HG03460 (cell line): ENCODE measurements around the gene KITLG.
"Not testable (repeated sequence)": the region's sequence is repeated elsewhere in the genome, so short reads cannot be mapped to it uniquely, and the experiment has no call there.

Experiments
- ATAC-seq: cut with Tn5 transposase; IDR thresholded peaks from one replicate; pipeline ENCODE4 v1.9.1; 2021; ENCODE audit not compliant: unreplicated experiment

The KITLG gene

DNA sequence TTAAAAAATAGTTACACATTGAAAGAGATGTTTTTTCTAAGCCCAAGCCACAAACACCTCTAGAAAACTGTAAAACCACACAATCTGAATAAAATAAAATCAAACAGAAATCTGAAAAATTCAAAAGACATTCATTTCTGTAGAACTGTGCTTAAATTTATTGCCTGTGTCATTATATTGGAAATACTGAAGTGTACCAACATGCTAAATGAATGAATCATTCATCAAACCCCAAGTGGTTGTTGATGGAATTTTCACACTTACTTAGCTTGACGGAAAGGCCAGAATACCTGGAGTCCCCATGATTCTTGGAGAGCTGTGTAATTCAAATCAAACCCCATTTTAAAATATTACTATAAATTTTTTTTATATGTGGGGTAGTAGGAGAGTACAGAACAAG is 2.7 kb downstream of the KITLG start:
- no peak for ATAC-seq

- no peak for ATAC-seq
Observed at GRCh38 chr12:88576866-88577265, 3.4 kb downstream of the KITLG start.

DNA sequence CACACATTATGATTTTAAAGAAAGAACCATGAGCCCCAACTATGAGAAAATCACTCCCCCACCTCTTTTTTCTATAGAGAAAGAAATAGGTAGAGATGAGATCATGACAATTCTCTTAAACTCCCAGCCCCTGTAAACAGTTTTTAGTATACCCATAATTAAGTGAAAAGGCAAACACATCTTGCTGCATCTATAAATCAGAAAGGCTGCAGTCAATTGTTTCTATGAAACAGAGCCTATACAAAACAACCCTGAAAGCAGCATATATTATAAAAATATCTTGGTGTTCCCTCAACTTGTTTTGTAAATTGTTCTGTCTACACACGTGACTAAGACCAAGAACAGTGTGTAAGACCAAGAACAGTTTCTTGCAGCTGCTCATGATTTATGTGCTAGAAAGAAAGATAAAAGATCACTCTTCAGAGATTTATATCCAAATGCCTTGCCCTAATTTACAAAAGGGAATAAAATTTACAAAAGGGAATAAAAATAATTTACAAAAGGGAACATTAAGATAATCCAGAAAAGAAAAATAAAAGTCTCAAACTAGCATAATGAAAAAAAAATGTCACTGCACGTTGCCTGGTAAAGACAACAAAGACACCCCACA is 4.8 kb downstream of the KITLG start:
- no peak for ATAC-seq

DNA sequence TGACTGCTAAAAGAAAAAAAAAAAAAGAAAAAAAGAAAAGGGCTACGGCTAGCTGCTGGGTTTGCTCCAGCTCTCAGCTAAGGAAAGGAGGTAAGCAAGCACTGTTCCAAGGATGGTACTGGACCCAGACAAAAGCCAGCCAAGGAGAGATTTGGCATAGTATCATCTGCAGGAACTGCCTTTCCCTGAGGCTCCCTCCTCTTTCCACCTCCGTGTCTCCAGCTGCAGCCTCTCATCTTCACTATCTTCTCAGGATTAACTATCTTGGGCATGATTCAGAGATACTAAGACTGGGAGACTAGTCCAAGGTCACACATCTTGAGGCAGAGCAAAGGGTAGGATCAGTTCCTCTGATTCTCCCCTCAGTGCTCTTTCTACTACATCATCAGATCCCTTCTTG is 6.0 kb downstream of the KITLG start:
- no peak for ATAC-seq

DNA sequence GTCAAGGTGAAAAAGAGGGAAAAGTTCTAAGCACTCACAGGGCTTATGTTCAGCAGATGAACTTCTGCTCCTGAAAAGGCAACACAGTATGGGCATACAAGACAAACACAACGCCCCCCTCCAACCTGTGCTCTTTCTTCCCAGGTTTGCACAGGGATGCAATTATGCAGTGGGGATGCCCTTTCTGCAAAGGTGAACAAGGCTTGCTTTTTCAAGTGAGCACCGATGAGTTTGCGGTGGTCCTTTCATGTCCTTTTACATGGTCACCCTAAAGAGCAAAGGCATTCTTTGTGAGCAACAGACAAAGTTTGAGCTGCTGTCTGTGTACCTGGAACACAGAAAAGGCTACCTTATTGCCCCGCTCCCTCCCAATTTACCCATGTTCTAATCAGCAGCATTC is 6.7 kb downstream of the KITLG start:
- no peak for ATAC-seq

GRCh38 chr12:88572781-88573549 is 7.3 kb downstream of the KITLG start:
- ATAC-seq: no peak

GRCh38 chr12:88571543-88571942 is 8.7 kb downstream of the KITLG start:
- ATAC-seq: no peak

DNA sequence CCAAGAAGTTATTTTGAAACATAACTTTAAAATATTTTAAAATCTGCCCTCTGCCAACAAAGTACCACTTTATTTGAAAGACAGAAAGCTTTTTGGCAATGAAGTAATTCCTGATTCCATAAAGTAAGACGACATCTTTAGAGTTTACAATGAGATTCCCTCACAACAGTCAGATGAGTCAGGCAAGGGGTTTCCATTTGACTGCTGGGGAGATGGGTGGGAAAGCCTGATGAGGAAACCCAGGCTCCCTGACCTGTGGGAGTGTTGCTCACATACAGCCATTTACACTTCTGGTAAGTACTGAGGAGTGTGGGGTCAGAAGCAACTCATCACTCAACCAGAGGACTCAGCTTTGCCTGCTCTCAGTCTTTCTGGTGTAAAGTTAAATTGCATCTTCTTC is 10.2 kb downstream of the KITLG start:
- ATAC-seq: no peak

DNA sequence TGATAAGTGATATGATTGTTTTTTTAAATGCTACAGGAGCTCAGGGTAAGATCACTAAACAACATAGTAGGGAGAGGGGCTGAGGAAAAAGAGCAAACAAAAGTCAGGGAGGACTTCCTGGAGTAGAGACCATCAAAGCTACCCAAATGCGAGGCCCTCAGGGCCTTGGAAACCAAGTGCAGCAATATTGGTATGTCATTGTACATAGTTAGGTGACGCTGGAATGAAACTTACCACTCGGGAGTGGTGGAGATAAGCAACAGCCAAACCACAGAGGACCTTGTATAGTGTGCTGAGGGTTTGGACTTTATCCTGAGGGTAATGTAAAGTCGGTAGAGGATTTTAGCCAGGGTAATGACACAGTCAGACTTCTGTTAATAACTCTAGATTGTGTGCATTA is 13.8 kb downstream of the KITLG start:
- no peak for ATAC-seq

GRCh38 chr12:88562846-88563582 is 17.3 kb downstream of the KITLG start:
- ATAC-seq: no peak

DNA sequence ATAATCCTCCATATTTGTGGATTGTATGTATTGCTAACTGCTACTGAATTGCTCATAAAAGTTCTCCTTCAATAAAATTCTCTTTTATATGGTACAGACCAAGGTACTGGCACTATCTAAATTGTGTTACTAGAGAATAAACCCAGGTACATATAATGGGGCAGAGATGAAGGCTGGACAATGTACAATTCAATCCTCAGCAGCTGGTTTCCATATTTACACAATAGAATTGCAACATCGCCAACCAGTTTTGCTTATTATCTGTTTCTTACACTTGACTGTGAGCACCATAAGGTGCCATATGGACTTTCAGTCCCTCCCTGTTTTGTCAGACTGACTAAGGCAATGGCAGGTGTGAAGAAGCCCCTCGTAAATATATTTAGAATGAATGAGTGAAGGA is 18.1 kb downstream of the KITLG start:
- ATAC-seq: no peak

- no peak for ATAC-seq
Observed at GRCh38 chr12:88559772-88560171, 20.5 kb downstream of the KITLG start.

DNA sequence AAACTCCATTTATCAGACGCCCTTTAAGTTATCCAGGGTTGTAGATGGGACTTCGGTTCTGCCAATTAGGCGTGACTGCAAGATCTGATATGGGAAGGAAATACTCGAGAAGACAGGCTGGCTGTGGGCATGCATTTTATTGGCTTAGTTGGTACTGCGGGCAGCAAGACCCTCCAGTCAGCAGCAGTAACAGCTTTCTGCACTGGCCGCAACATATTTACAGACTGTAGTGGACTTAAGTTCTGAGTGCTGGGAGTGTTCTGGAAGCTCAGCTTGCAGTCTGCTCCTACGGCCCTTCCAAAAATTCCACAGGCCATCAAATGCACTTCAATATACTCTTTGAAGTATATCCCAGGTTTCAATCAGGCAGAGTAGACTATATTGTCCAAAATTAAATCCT is 21.1 kb downstream of the KITLG start:
- no peak for ATAC-seq

- no peak for ATAC-seq
Observed at GRCh38 chr12:88558340-88558867, 21.9 kb downstream of the KITLG start.

- ATAC-seq: no peak
Observed at GRCh38 chr12:88556213-88556774, 24.0 kb downstream of the KITLG start.

- ATAC-seq: no peak
Observed at GRCh38 chr12:88553941-88554658, 26.2 kb downstream of the KITLG start.

DNA sequence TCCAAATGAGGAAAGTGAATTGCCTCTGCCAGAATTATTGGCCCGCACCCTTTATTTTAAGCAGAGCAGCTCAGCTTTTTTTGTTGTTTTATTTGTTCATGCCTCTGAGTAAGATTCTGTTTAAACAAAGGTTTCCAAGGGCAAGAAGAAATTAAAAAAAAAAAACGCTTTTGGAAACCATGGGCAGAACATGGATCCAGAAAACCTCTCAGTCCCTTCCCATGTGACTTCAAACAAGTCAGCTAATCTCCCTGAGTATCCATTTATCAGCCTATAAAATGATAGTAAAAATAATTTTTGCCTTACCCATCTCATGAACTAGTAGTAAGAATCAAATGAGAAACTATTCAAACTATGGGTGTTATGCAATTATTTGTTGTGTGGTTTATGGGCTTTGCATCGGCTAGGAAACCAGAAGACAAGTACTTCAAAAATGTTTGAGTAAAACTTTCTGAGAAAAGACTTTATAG is 27.6 kb downstream of the KITLG start:
- ATAC-seq: no peak

- no peak for ATAC-seq
Observed at GRCh38 chr12:88549929-88550328, 30.3 kb downstream of the KITLG start.

DNA sequence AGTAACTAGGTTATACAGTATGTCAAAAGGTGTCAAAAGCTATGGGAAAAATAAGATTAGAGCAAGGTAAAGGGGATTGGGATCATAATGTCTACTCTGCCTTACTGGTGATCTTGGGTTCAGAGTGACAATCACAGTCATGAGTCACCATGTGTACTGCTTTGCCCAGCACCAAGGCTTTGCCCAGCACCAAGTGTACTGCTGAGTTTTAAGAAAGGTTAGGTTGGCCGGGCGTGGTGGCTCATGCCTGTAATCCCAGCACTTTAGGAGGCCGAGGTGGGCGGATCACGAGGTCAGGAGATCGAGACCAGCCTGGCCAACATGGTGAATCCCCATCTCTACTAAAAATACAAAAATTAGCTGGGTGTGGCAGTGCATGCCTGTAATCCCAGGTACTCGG is 32.3 kb downstream of the KITLG start:
- not testable (repeated sequence) for ATAC-seq

DNA sequence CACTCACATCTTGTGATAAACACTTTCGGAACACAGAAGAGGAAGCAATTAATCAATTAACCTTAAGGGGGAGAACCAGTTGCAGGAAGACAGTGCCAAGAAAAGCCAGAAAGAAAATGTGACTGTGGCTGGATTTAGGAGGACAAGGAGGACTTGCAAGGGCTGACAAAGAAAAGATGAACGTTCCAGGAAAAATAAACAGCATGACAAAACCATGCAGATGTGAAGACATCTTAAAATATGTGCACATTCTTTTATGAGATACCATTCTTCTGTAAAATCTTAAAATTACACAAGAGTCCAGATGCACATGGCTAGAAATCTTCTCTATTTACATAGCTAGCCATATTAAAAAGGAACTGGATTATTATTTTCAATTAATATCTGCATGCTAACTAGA is 33.4 kb downstream of the KITLG start:
- ATAC-seq: no peak

DNA sequence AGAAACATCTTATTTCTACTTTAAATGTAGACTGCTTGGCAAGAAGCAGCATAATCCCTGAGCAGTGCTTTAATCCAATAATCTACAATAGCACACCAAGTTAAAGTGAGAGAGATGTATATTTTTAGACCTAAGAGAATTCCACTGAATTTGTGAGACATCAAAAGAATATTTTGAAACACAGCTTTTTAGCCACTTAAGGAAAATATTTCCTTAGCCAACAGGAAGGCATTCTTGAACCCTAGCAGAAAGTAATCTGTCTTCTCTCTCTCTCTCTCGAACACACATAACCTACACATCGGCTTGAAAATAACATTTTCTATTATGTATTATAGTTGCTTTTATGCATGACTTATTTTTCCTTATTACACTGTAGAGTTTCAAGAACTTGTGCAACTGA is 34.0 kb downstream of the KITLG start:
- ATAC-seq: no peak
